K562 (cell line): ENCODE measurements around the gene ZNF280C. TPM values are rescaled to one million over a fixed set of nuclear protein-coding genes. Genes with fewer than 3 reads are reported as not detected.
A peak's percentile ranks its signal among the peaks of the same experiment; 100 is the strongest.

ENCODE experiments used
- BHLHE40 ChIP-seq: IDR thresholded peaks from 2 replicates; pipeline ENCODE4 v1.6.1; 2011; ENCODE audit warnings: low read length, improper control_type of control experiment
- DDX20 ChIP-seq: fragments of 450-650 bp; IDR thresholded peaks from 2 replicates; pipeline ENCODE4 v1.6.1; 2016; ENCODE audit warnings: missing genetic modification characterization, low read depth, mild to moderate bottlenecking, missing compliant biosample characterization, moderate library complexity
- ELF4 ChIP-seq: fragments of 450-650 bp; formaldehyde crosslinking; IDR thresholded peaks from 2 replicates; pipeline ENCODE4 v1.4.0; 2022; ENCODE audit warnings: missing genetic modification characterization
- EP400 ChIP-seq: fragments of 450-650 bp; IDR thresholded peaks from 2 replicates; pipeline ENCODE4 v1.6.1; 2017; ENCODE audit warnings: antibody characterized with exemption, mild to moderate bottlenecking, moderate library complexity
- GABPB1 ChIP-seq: sonication (generic); formaldehyde crosslinking; IDR thresholded peaks from 2 replicates; pipeline ENCODE4 v1.8.0; 2022; ENCODE audit warnings: mild to moderate bottlenecking, missing genetic modification reagents
- GTF2E2 ChIP-seq: fragments of 200-800 bp; sonication (Bioruptor generic); IDR thresholded peaks from 2 replicates; pipeline ENCODE4 v1.6.1; 2016; ENCODE audit warnings: missing genetic modification characterization, missing compliant biosample characterization
- HLTF ChIP-seq: fragments of 450-650 bp; IDR thresholded peaks from 2 replicates; pipeline ENCODE4 v1.6.1; 2016
- HNRNPLL ChIP-seq: fragments of 200-400 bp; formaldehyde crosslinking; IDR thresholded peaks from 2 replicates; pipeline ENCODE4 v1.6.1; 2017; ENCODE audit warnings: low read length, low read depth, mild to moderate bottlenecking; ENCODE audit not compliant: poor library complexity, severe bottlenecking
- KAT8 ChIP-seq: fragments of 450-650 bp; IDR thresholded peaks from 2 replicates; pipeline ENCODE4 v1.6.1; 2016; ENCODE audit warnings: low read depth, mild to moderate bottlenecking
- KLF10 ChIP-seq: fragments of 250-450 bp; sonication (Bioruptor Pico); IDR thresholded peaks from 2 replicates; pipeline ENCODE4 v1.6.1; 2021; ENCODE audit warnings: matching md5 sums
- L3MBTL2 ChIP-seq: fragments of 450-650 bp; IDR thresholded peaks from 2 replicates; pipeline ENCODE4 v1.6.1; 2016; ENCODE audit warnings: mild to moderate bottlenecking, moderate library complexity
- MCM7 ChIP-seq, 2 experiments: fragments of 450-650 bp; IDR thresholded peaks; 2 replicates each; pipeline ENCODE4 v1.6.1; 2016 to 2018
- POLR2G ChIP-seq: fragments of 200-400 bp; formaldehyde crosslinking; IDR thresholded peaks from 2 replicates; pipeline ENCODE4 v1.6.1; 2017; ENCODE audit warnings: low read depth, mild to moderate bottlenecking, antibody characterized with exemption, low read length, moderate library complexity
- PPARD ChIP-seq: fragments of 250-450 bp; sonication (Bioruptor Pico); IDR thresholded peaks from 2 replicates; pipeline ENCODE4 v1.8.0; 2022; ENCODE audit warnings: inconsistent platforms, mild to moderate bottlenecking, moderate library complexity
- SMAD4 ChIP-seq: fragments of 250-450 bp; sonication (Bioruptor Pico); conservative IDR thresholded peaks from 2 replicates; pipeline ENCODE4 v1.8.0; 2021; ENCODE audit warnings: inconsistent platforms, mild to moderate bottlenecking, moderate library complexity
- SRF ChIP-seq, 2 experiments: fragments of 250-450, 450-650 bp in 1 of 2; sonication (Bioruptor Pico) in 1 of 2; sonication (generic) in 1 of 2; formaldehyde crosslinking; IDR thresholded peaks; 2 replicates each; pipeline versions ENCODE4 v1.5.0 to v1.5.1; 2020 to 2022; ENCODE audit warnings: mild to moderate bottlenecking in 1 of 2, missing genetic modification reagents in 1 of 2
- polyA plus RNA-seq, 8 experiments: library from polyadenylated mRNA; depleted of rRNA in 4 of 8; stranded (reverse) in 5 of 8; unstranded in 3 of 8; fragments of >200 nt; fragmentation: Nextera tagmentation in 2 of 8; fragmentation: Illumina TruSeq in 1 of 8; extraction: Ambion mirVana in 2 of 8; extraction: Trizol in 1 of 8; gene quantifications; 2 replicates each; pipeline versions ENCODE4 v1.2.1 to v1.2.3, GENCODE V29; 2011 to 2014; ENCODE audit warnings: inconsistent platforms in 1 of 8, missing spikeins in 1 of 8
- total RNA-seq, 7 experiments: library from RNA; depleted of rRNA in 6 of 7; stranded (reverse); fragments of >200 nt in 6 of 7; fragmentation: Illumina TruSeq in 2 of 7; extraction: Trizol in 2 of 7; gene quantifications; 2 replicates each; pipeline versions ENCODE4 v1.2.1 to v1.2.3, GENCODE V29; 2011 to 2021; ENCODE audit warnings: low replicate concordance in 1 of 7
- TF ChIP-seq, protein P1 (sequence below), 2 experiments: IDR thresholded peaks; 2 replicates each; pipeline ENCODE4 v1.6.1; 2011; ENCODE audit warnings: borderline replicate concordance in 1 of 2, control low read depth in 1 of 2, low read depth in 1 of 2, low read length in 1 of 2, mild to moderate bottlenecking in 1 of 2, mixed read lengths in 1 of 2, moderate library complexity in 1 of 2; ENCODE audit not compliant: insufficient read depth in 1 of 2, insufficient read length in 1 of 2, poor library complexity in 1 of 2, severe bottlenecking in 1 of 2; ENCODE audit errors: extremely low read depth in 1 of 2
- TF ChIP-seq, protein P2 (sequence below): fragments of 450-650 bp; formaldehyde crosslinking; IDR thresholded peaks from 2 replicates; pipeline ENCODE4 v1.4.0; 2020; ENCODE audit warnings: mild to moderate bottlenecking, moderate library complexity
- TF ChIP-seq, protein P3 (sequence below), 2 experiments: fragments of 450-650 bp; conservative IDR thresholded peaks; 2 replicates each; pipeline ENCODE4 v1.6.1; 2017; ENCODE audit warnings: mild to moderate bottlenecking in 2 of 2, moderate library complexity in 2 of 2
- TF ChIP-seq, protein P4 (sequence below): fragments of 450-650 bp; IDR thresholded peaks from 2 replicates; pipeline ENCODE4 v1.6.1; 2018; ENCODE audit not compliant: partially characterized antibody

Gene ZNF280C
- total and polyA plus RNA-seq, 9 of the 15 experiments (the other 6 are each of a cell fraction or from before 2014, with no cell fraction given) = 1.6 to 8.3 (median 4.4) TPM

DNA sequence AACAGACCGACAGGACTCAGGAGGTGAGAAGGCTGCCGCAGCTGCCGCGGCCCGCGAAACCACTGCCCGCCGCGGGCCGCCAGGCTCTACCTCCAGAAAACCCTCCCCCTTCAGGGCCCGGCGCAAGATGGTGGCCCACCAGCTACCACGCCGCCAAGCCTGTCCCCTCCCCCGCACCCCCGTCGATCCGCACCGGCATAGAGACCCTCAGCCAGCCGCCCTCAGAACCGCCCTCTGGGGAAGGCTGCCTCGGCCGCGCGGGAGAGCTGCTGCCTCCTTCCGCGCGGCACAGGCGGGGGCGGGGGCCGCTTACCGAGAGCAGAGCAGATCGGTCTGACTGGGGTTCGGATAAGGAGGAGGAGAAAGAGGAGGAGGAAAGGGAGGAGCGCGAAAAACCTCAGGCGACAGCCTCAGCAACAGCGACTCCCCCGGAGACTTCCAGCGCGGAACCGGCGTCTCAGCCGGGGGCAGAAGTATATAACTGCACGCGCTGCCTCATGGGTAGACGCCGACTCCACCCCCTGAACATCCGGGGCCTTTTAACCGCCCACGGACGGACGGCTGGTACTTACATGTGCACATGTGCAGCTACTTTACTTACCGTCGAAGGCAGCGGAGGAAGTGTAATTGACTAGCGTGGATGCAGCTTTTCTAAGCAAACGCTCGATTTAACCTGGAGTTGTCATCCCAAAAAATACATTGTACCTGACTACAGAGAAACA lies at the start of gene ZNF280C (continued):
- TF ChIP-seq, protein P1, sequence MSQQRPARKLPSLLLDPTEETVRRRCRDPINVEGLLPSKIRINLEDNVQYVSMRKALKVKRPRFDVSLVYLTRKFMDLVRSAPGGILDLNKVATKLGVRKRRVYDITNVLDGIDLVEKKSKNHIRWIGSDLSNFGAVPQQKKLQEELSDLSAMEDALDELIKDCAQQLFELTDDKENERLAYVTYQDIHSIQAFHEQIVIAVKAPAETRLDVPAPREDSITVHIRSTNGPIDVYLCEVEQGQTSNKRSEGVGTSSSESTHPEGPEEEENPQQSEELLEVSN (IDR thresholded peaks at IDR 0.05; ENCODE audit: borderline replicate concordance in 1 of 2, extremely low read depth in 1 of 2, insufficient read depth in 1 of 2, insufficient read length in 1 of 2, low read depth in 1 of 2, low read length in 1 of 2, poor library complexity in 1 of 2, severe bottlenecking in 1 of 2) = peak; percentile 90 to 94
- TF ChIP-seq HLTF (no peak), DDX20 (tag) (no peak), EP400 (peak; percentile 83), POLR2G (peak; percentile 98), SRF (CRISPR knock-in tag; IDR thresholded peaks at IDR 0.05) (0 out of 4 replicates have a peak, but pooled peaks of 1 of the 2 experiments have one; percentile 31), GABPB1 (peak; percentile 74), SMAD4 (peak; percentile 78), HNRNPLL (peak; percentile 41), ELF4 (CRISPR knock-in tag) (no peak), MCM7 (IDR thresholded peaks at IDR 0.05) (no peak), GTF2E2 (peak; percentile 54; the same call in 1 of the 2 replicates), KAT8 (no peak), PPARD (CRISPR knock-in tag) (no peak), BHLHE40 (peak; percentile 37; the same call in 1 of the 2 replicates), KLF10 (CRISPR knock-in tag) (no peak), L3MBTL2 (peak; percentile 100)
- TF ChIP-seq, protein P2, sequence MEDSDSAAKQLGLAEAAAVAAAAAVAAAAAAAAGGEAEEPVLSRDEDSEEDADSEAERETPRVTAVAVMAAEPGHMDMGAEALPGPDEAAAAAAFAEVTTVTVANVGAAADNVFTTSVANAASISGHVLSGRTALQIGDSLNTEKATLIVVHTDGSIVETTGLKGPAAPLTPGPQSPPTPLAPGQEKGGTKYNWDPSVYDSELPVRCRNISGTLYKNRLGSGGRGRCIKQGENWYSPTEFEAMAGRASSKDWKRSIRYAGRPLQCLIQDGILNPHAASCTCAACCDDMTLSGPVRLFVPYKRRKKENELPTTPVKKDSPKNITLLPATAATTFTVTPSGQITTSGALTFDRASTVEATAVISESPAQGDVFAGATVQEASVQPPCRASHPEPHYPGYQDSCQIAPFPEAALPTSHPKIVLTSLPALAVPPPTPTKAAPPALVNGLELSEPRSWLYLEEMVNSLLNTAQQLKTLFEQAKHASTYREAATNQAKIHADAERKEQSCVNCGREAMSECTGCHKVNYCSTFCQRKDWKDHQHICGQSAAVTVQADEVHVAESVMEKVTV (CRISPR knock-in tag) = no peak
- TF ChIP-seq, protein P3, sequence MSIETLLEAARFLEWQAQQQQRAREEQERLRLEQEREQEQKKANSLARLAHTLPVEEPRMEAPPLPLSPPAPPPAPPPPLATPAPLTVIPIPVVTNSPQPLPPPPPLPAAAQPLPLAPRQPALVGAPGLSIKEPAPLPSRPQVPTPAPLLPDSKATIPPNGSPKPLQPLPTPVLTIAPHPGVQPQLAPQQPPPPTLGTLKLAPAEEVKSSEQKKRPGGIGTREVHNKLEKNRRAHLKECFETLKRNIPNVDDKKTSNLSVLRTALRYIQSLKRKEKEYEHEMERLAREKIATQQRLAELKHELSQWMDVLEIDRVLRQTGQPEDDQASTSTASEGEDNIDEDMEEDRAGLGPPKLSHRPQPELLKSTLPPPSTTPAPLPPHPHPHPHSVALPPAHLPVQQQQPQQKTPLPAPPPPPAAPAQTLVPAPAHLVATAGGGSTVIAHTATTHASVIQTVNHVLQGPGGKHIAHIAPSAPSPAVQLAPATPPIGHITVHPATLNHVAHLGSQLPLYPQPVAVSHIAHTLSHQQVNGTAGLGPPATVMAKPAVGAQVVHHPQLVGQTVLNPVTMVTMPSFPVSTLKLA (conservative IDR thresholded peaks at IDR 0.05) = peak; percentile 72 to 75
- TF ChIP-seq, protein P4, sequence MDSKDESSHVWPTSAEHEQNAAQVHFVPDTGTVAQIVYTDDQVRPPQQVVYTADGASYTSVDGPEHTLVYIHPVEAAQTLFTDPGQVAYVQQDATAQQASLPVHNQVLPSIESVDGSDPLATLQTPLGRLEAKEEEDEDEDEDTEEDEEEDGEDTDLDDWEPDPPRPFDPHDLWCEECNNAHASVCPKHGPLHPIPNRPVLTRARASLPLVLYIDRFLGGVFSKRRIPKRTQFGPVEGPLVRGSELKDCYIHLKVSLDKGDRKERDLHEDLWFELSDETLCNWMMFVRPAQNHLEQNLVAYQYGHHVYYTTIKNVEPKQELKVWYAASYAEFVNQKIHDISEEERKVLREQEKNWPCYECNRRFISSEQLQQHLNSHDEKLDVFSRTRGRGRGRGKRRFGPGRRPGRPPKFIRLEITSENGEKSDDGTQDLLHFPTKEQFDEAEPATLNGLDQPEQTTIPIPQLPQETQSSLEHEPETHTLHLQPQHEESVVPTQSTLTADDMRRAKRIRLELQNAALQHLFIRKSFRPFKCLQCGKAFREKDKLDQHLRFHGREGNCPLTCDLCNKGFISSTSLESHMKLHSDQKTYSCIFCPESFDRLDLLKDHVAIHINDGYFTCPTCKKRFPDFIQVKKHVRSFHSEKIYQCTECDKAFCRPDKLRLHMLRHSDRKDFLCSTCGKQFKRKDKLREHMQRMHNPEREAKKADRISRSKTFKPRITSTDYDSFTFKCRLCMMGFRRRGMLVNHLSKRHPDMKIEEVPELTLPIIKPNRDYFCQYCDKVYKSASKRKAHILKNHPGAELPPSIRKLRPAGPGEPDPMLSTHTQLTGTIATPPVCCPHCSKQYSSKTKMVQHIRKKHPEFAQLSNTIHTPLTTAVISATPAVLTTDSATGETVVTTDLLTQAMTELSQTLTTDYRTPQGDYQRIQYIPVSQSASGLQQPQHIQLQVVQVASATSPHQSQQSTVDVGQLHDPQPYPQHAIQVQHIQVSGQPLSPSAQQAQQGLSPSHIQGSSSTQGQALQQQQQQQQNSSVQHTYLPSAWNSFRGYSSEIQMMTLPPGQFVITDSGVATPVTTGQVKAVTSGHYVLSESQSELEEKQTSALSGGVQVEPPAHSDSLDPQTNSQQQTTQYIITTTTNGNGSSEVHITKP = no peak
